ENCODE results near the gene PEX6. TPM values are rescaled to one million over a fixed set of nuclear protein-coding genes. Genes with fewer than 3 reads are reported as not detected.
"Not testable (repeated sequence)": the region's sequence is repeated elsewhere in the genome, so short reads cannot be mapped to it uniquely, and the experiment has no call there.

The PEX6 gene
- total and polyA plus RNA-seq, 2 donors (not counting 3 experiments of a cell fraction or from before 2014, with no cell fraction given) = 9.9 to 11.2 TPM

DNA sequence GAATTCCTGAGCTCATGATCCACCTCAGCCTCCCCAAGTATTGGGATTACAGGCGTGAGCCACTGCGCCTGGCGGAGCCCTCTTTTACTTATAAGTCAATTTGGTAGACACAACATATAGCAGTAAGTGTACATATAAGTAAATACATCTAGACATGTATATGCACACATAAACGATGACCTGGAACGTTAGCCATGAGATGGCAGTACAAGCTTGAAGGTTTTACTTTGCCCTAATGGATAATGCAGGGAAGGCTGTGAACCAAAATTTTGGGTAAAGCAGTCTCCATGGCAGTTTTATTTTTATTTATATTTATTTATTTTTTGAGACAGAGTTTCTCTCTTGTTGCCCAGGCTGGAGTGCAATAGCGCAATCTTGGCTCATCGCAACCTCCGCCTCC is 20.9 kb downstream of the PEX6 start:
- no peak overlapping the region for H2AFZ ChIP-seq (ENCODE audit: low read depth, low read length)
- dilution Hi-C loops (cut with MboI; ENCODE audit: extremely low pct_ligation_motif_present, low sequenced_read_pairs) = no loop called here
- FAIRE-seq = no peak

DNA sequence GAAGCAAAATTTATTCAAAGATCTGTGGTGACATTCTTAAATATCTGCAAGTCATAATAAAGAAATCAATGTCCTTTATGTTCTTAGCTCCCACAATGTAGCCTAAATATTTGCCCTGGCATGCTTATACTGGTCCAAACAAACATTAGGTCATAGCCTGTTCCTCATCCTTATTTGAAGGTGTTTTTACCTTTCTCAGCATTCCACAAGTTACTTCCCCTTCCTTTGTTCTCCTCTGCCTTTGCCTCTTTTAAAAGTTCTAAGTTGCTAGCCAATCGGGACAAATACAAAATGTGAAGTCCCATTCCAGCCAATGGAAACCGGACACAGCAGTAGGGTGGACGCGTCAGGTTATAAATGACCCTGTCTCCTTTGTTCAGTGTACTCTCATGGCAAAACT is 24.6 kb downstream of the PEX6 start:
- H3K27me3 ChIP-seq (ENCODE audit: control insufficient read depth in 2 of 2, insufficient read depth in 2 of 2, low read length in 2 of 2); DNase-seq (ENCODE audit: low read depth, low spot score); H3K36me3 ChIP-seq (ENCODE audit: control insufficient read depth in 2 of 2, extremely low read depth in 1 of 2, insufficient read depth in 2 of 2, low read length in 2 of 2); H3K27ac ChIP-seq (ENCODE audit: insufficient read depth, low read depth, low read length); H3K9me3 ChIP-seq (replicated peaks; ENCODE audit: control insufficient read depth, insufficient read depth, low read length); H3K79me2 ChIP-seq (ENCODE audit: control insufficient read depth, insufficient read depth, low read length); H3K4me2 ChIP-seq (ENCODE audit: insufficient read depth, low read length); FAIRE-seq; H2AFZ ChIP-seq (ENCODE audit: low read depth, low read length); H3K9ac ChIP-seq (replicated peaks; ENCODE audit: extremely low read depth, insufficient read depth, low read length); H3K4me3 ChIP-seq (replicated peaks in 1 of 3; ENCODE audit: insufficient read depth in 1 of 3, low read depth in 1 of 3, low read length in 3 of 3); H4K20me1 ChIP-seq (replicated peaks; ENCODE audit: control insufficient read depth, extremely low read depth, insufficient read depth, low read length); H3K4me1 ChIP-seq (ENCODE audit: control insufficient read depth, extremely low read depth, insufficient read depth, low read length); BruUV-seq (replicated peaks); dilution Hi-C loops (cut with MboI; ENCODE audit: extremely low pct_ligation_motif_present, low sequenced_read_pairs); intact Hi-C loops (cut with micrococcal nuclease); POLR2A ChIA-PET; H3K9me1 ChIP-seq (replicated peaks; ENCODE audit: control insufficient read depth, extremely low read depth, insufficient read depth, low read length); CTCF ChIA-PET: not testable (repeated sequence)

More for the DNA sequence above, 20.9 kb downstream of the PEX6 start:
- ChIA-PET POLR2A (no interaction called here), CTCF (no interaction called here)
- Histone ChIP-seq H3K4me3 (replicated peaks in 1 of 3; ENCODE audit: insufficient read depth in 1 of 3, low read depth in 1 of 3, low read length in 3 of 3) (no peak overlapping the region), H3K27ac (ENCODE audit: insufficient read depth, low read depth, low read length) (no peak overlapping the region), H3K4me2 (ENCODE audit: insufficient read depth, low read length) (no peak overlapping the region), H3K27me3 (ENCODE audit: control insufficient read depth in 2 of 2, insufficient read depth in 2 of 2, low read length in 2 of 2) (no peaks in the 10 kb centered on the region), H3K79me2 (ENCODE audit: control insufficient read depth, insufficient read depth, low read length) (no peaks in the 10 kb centered on the region), H3K9ac (replicated peaks; ENCODE audit: extremely low read depth, insufficient read depth, low read length) (no peak overlapping the region), H3K4me1 (ENCODE audit: control insufficient read depth, extremely low read depth, insufficient read depth, low read length) (peaks cover 10% of the 10 kb centered on the region), H3K9me1 (replicated peaks; ENCODE audit: control insufficient read depth, extremely low read depth, insufficient read depth, low read length) (no peaks in the 10 kb centered on the region), H3K36me3 (ENCODE audit: control insufficient read depth in 2 of 2, extremely low read depth in 1 of 2, insufficient read depth in 2 of 2, low read length in 2 of 2) (peaks cover 0 to 6% of the 10 kb centered on the region in 2 experiments), H4K20me1 (replicated peaks; ENCODE audit: control insufficient read depth, extremely low read depth, insufficient read depth, low read length) (no peaks in the 10 kb centered on the region), H3K9me3 (replicated peaks; ENCODE audit: control insufficient read depth, insufficient read depth, low read length) (no peaks in the 10 kb centered on the region)
- intact Hi-C loops (cut with micrococcal nuclease) = no loop called here
- BruUV-seq (replicated peaks) = no TSS peak
- no peak for DNase-seq (ENCODE audit: low read depth, low spot score)
- TF ChIP-seq, protein P1, sequence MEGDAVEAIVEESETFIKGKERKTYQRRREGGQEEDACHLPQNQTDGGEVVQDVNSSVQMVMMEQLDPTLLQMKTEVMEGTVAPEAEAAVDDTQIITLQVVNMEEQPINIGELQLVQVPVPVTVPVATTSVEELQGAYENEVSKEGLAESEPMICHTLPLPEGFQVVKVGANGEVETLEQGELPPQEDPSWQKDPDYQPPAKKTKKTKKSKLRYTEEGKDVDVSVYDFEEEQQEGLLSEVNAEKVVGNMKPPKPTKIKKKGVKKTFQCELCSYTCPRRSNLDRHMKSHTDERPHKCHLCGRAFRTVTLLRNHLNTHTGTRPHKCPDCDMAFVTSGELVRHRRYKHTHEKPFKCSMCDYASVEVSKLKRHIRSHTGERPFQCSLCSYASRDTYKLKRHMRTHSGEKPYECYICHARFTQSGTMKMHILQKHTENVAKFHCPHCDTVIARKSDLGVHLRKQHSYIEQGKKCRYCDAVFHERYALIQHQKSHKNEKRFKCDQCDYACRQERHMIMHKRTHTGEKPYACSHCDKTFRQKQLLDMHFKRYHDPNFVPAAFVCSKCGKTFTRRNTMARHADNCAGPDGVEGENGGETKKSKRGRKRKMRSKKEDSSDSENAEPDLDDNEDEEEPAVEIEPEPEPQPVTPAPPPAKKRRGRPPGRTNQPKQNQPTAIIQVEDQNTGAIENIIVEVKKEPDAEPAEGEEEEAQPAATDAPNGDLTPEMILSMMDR (IDR thresholded peaks at IDR 0.05; ENCODE audit: extremely low read depth in 1 of 2, insufficient read depth in 1 of 2, low read depth in 1 of 2, low read length in 2 of 2) = no peak

Measured in endothelial cell of umbilical vein (primary cell).